HEK293T (cell line): Measurements from ENCODE around the gene CHAF1A.

ENCODE experiments used
- ARNT ChIP-seq: fragments of 450-650 bp; IDR thresholded peaks from 2 replicates; pipeline ENCODE4 v1.6.1; 2017; ENCODE audit warnings: mild to moderate bottlenecking
- BHLHE40 ChIP-seq: fragments of 450-650 bp; IDR thresholded peaks from 2 replicates; pipeline ENCODE4 v1.6.1; 2016; ENCODE audit warnings: mild to moderate bottlenecking, moderate library complexity, borderline replicate concordance
- ELF4 ChIP-seq: fragments of 450-650 bp; IDR thresholded peaks from 2 replicates; pipeline ENCODE4 v1.6.1; 2017; ENCODE audit warnings: antibody characterized with exemption
- FOXK2 ChIP-seq: fragments of 450-650 bp; IDR thresholded peaks from 2 replicates; pipeline ENCODE4 v1.6.1; 2016; ENCODE audit warnings: mild to moderate bottlenecking
- FOXM1 ChIP-seq: fragments of 450-650 bp; IDR thresholded peaks from 2 replicates; pipeline ENCODE4 v1.6.1; 2017; ENCODE audit warnings: mild to moderate bottlenecking, borderline replicate concordance
- L3MBTL2 ChIP-seq: fragments of 450-650 bp; conservative IDR thresholded peaks from 2 replicates; pipeline ENCODE4 v1.6.1; 2016; ENCODE audit warnings: mild to moderate bottlenecking
- SUZ12 ChIP-seq: fragments of 450-650 bp; IDR thresholded peaks from 2 replicates; pipeline ENCODE4 v1.6.1; 2016; ENCODE audit warnings: mild to moderate bottlenecking
- TARDBP ChIP-seq: fragments of 450-650 bp; IDR thresholded peaks from 2 replicates; pipeline ENCODE4 v1.6.1; 2016
- ZNF384 ChIP-seq: fragments of 450-650 bp; IDR thresholded peaks from 2 replicates; pipeline ENCODE4 v1.6.1; 2016

DNA sequence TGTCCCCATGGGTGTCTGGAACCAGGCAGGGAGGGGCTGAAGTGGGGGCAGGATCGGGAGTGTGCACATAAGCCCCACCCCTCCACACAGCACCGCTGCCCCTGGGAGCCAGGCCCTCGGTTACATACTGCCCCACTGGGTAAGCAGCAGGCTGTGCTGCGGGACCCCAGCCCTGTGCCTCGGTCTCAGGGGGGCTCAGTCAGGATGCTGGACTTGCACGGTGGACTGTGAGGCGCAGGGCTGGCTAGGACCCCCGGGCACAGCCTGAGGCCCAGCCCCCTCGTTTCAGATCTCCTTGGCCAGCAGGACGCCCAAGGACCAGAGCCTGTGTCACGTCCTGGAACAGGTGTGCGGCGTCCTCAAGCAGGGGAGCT, 42.8 kb upstream of the CHAF1A start:
- TF ChIP-seq L3MBTL2 (no peak), ZNF384 (no peak), BHLHE40 (no peak), ARNT (no peak), TARDBP (no peak), FOXM1 (no peak), FOXK2 (no peak), SUZ12 (no peak), ELF4 (no peak)
